Measurements from ENCODE around the gene SLC22A16.

Gene SLC22A16

GRCh38 chr6:110446405-110446804 is 30.0 kb downstream of the SLC22A16 start:
- peak; percentile 31 for DNase-seq

GRCh38 chr6:110440026-110440425 is 36.4 kb downstream of the SLC22A16 start:
- DNase-seq = no peak

GRCh38 chr6:110439356-110439755 is 37.1 kb downstream of the SLC22A16 start:
- DNase-seq = no peak

- DNase-seq = no peak
These were observed 41.3 kb downstream of the SLC22A16 start for GRCh38 chr6:110434961-110435602.

GRCh38 chr6:110432285-110432900 is 44.0 kb downstream of the SLC22A16 start:
- DNase-seq = no peak

- no peak for DNase-seq
These were observed 45.7 kb downstream of the SLC22A16 start for GRCh38 chr6:110430741-110431140.

GRCh38 chr6:110430236-110430635 is 46.2 kb downstream of the SLC22A16 start:
- DNase-seq = no peak

GRCh38 chr6:110428153-110428552 is 48.3 kb downstream of the SLC22A16 start:
- DNase-seq = no peak

- no peak for DNase-seq
These were observed 50.6 kb downstream of the SLC22A16 start for GRCh38 chr6:110425816-110426215.

- no peak for DNase-seq
These were observed 54.0 kb downstream of the SLC22A16 start for GRCh38 chr6:110422444-110422822.

GRCh38 chr6:110421749-110422443 is 54.5 kb downstream of the SLC22A16 start:
- DNase-seq = no peak

GRCh38 chr6:110419028-110419739 is 57.2 kb downstream of the SLC22A16 start:
- DNase-seq = no peak

GRCh38 chr6:110418594-110418993 is 57.8 kb downstream of the SLC22A16 start:
- no peak for DNase-seq

GRCh38 chr6:110415086-110415916 is 61.1 kb downstream of the SLC22A16 start, which contains the start of gene DDO:
TSS of gene DDO (minus strand) at chr6:110415575. CDS start at chr6:110413462, 2,113 bp downstream.
- no peak for DNase-seq

GRCh38 chr6:110414669-110415068 is 61.7 kb downstream of the SLC22A16 start:
- no peak for DNase-seq

GRCh38 chr6:110412360-110412759 is 64.1 kb downstream of the SLC22A16 start:
- DNase-seq = no peak

GRCh38 chr6:110410511-110410910 is 65.9 kb downstream of the SLC22A16 start:
- no peak for DNase-seq

- no peak for DNase-seq
These were observed 66.6 kb downstream of the SLC22A16 start for GRCh38 chr6:110409794-110410193.

- no peak for DNase-seq
These were observed 67.5 kb downstream of the SLC22A16 start for GRCh38 chr6:110408901-110409300.

GRCh38 chr6:110404607-110405006 is 71.8 kb downstream of the SLC22A16 start:
- no peak for DNase-seq

GRCh38 chr6:110401585-110402176 is 74.7 kb downstream of the SLC22A16 start:
- no peak for DNase-seq

- no peak for DNase-seq
These were observed 76.2 kb downstream of the SLC22A16 start for GRCh38 chr6:110400208-110400607.
